ENCODE measurements around the gene VPS72.

VPS72 gene

GRCh38 chr1:151156515-151156819 is 33.5 kb downstream of the VPS72 start, which contains the start of gene TNFAIP8L2:
Gene TNFAIP8L2, plus strand, starts transcription at chr1:151156649. Its CDS starts 2,049 bp downstream, at chr1:151158698.
- H3K9me2 ChIP-seq (replicated peaks; ENCODE audit: low read depth, low read length): no peaks in the 10 kb centered on the region
- H3K4me2 ChIP-seq (ENCODE audit: low read depth, low read length, poor library complexity, severe bottlenecking): peak within 1 kb of the TSS; percentile 80
- TF ChIP-seq, protein P1, sequence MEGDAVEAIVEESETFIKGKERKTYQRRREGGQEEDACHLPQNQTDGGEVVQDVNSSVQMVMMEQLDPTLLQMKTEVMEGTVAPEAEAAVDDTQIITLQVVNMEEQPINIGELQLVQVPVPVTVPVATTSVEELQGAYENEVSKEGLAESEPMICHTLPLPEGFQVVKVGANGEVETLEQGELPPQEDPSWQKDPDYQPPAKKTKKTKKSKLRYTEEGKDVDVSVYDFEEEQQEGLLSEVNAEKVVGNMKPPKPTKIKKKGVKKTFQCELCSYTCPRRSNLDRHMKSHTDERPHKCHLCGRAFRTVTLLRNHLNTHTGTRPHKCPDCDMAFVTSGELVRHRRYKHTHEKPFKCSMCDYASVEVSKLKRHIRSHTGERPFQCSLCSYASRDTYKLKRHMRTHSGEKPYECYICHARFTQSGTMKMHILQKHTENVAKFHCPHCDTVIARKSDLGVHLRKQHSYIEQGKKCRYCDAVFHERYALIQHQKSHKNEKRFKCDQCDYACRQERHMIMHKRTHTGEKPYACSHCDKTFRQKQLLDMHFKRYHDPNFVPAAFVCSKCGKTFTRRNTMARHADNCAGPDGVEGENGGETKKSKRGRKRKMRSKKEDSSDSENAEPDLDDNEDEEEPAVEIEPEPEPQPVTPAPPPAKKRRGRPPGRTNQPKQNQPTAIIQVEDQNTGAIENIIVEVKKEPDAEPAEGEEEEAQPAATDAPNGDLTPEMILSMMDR (conservative IDR thresholded peaks at IDR 0.05; ENCODE audit: low read length): no peak
- TF ChIP-seq EZH2phosphoT487 (IDR thresholded peaks at IDR 0.05; ENCODE audit: borderline replicate concordance): no peak
- H3K27me3 ChIP-seq (ENCODE audit: insufficient read depth, low read length, poor library complexity, severe bottlenecking): no peaks in the 10 kb centered on the region
- peaks cover 32% of the 10 kb centered on the region for H3K4me1 ChIP-seq (ENCODE audit: insufficient read depth, low read length, poor library complexity, severe bottlenecking)
- no peaks in the 10 kb centered on the region for H3F3A ChIP-seq (ENCODE audit: low read depth)
- peak within 1 kb of the TSS; percentile 76 for H3K4me3 ChIP-seq (ENCODE audit: low read length, poor library complexity, severe bottlenecking)
- peak within 1 kb of the TSS; percentile 81 for H3K9ac ChIP-seq (ENCODE audit: low read depth, low read length, poor library complexity, severe bottlenecking)
- H3K79me2 ChIP-seq (ENCODE audit: insufficient read depth, low read length): peaks cover 20% of the 10 kb centered on the region; the same call in 1 of the 2 replicates
- peak within 1 kb of the TSS; percentile 79 for H2AFZ ChIP-seq (ENCODE audit: low read length)
- H3K9me3 ChIP-seq (ENCODE audit: insufficient read depth, low read depth, low read length): no peaks in the 10 kb centered on the region
- H3K36me3 ChIP-seq (ENCODE audit: insufficient read depth, low read length): no peaks in the 10 kb centered on the region
- H4K20me1 ChIP-seq (ENCODE audit: insufficient read depth, low read length, poor library complexity, severe bottlenecking): no peaks in the 10 kb centered on the region

GRCh38 chr1:151147665-151148064 is 42.3 kb downstream of the VPS72 start:
- no peak for TF ChIP-seq EZH2phosphoT487 (IDR thresholded peaks at IDR 0.05; ENCODE audit: borderline replicate concordance)
- TF ChIP-seq, protein P1 (conservative IDR thresholded peaks at IDR 0.05; ENCODE audit: low read length): no peak
- Histone ChIP-seq H2AFZ (ENCODE audit: low read length) (no peak overlapping the region), H3F3A (ENCODE audit: low read depth) (no peaks in the 10 kb centered on the region), H3K9me2 (replicated peaks; ENCODE audit: low read depth, low read length) (no peaks in the 10 kb centered on the region), H3K4me2 (ENCODE audit: low read depth, low read length, poor library complexity, severe bottlenecking) (no peak overlapping the region), H4K20me1 (ENCODE audit: insufficient read depth, low read length, poor library complexity, severe bottlenecking) (no peaks in the 10 kb centered on the region), H3K36me3 (ENCODE audit: insufficient read depth, low read length) (no peaks in the 10 kb centered on the region), H3K4me3 (ENCODE audit: low read length, poor library complexity, severe bottlenecking) (no peak overlapping the region), H3K27me3 (ENCODE audit: insufficient read depth, low read length, poor library complexity, severe bottlenecking) (peaks cover 15% of the 10 kb centered on the region), H3K9me3 (ENCODE audit: insufficient read depth, low read depth, low read length) (no peaks in the 10 kb centered on the region), H3K79me2 (ENCODE audit: insufficient read depth, low read length) (no peaks in the 10 kb centered on the region), H3K9ac (ENCODE audit: low read depth, low read length, poor library complexity, severe bottlenecking) (no peak overlapping the region), H3K4me1 (ENCODE audit: insufficient read depth, low read length, poor library complexity, severe bottlenecking) (peaks cover 7% of the 10 kb centered on the region)

DNA sequence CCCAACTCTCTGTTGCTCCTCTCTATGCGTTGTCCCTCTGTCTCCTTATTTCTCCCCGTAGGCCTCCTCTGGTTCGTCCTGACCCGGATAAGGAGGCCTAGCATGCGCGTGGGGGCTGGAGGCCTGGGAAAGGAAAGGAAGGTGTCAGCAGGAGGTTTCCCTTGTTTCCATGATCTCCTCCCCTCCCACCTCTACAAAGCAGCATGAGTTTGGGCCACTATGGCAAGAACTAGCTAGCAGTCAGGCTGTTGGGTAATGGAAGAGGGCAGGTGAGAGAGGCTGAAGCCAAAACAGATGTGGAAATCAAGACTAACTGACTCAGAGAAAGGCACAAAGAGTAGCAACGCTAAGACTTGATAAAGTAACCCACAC is 42.9 kb downstream of the VPS72 start:
- Histone ChIP-seq H3K9me3 (ENCODE audit: insufficient read depth, low read depth, low read length) (no peaks in the 10 kb centered on the region), H4K20me1 (ENCODE audit: insufficient read depth, low read length, poor library complexity, severe bottlenecking) (no peaks in the 10 kb centered on the region), H2AFZ (ENCODE audit: low read length) (peak overlapping the region; percentile 98), H3K4me3 (ENCODE audit: low read length, poor library complexity, severe bottlenecking) (peak overlapping the region; percentile 78), H3K79me2 (ENCODE audit: insufficient read depth, low read length) (no peaks in the 10 kb centered on the region), H3K4me2 (ENCODE audit: low read depth, low read length, poor library complexity, severe bottlenecking) (peak overlapping the region; percentile 84), H3K36me3 (ENCODE audit: insufficient read depth, low read length) (no peaks in the 10 kb centered on the region), H3K4me1 (ENCODE audit: insufficient read depth, low read length, poor library complexity, severe bottlenecking) (peaks cover 7% of the 10 kb centered on the region), H3F3A (ENCODE audit: low read depth) (no peaks in the 10 kb centered on the region), H3K9ac (ENCODE audit: low read depth, low read length, poor library complexity, severe bottlenecking) (peak overlapping the region; percentile 52), H3K9me2 (replicated peaks; ENCODE audit: low read depth, low read length) (no peaks in the 10 kb centered on the region), H3K27me3 (ENCODE audit: insufficient read depth, low read length, poor library complexity, severe bottlenecking) (peaks cover 15% of the 10 kb centered on the region)
- TF ChIP-seq EZH2phosphoT487 (IDR thresholded peaks at IDR 0.05; ENCODE audit: borderline replicate concordance): no peak
- TF ChIP-seq, protein P1 (conservative IDR thresholded peaks at IDR 0.05; ENCODE audit: low read length): no peak

Measured in Loucy (cell line).